SKM-1 (cell line): Measurements from ENCODE around the gene IRF7.

Experiments
- DNase-seq: peaks from one replicate; lab custom pipeline; 2025; ENCODE audit not compliant: unreplicated experiment; lab: John Stamatoyannopoulos, UW

The IRF7 gene

DNA sequence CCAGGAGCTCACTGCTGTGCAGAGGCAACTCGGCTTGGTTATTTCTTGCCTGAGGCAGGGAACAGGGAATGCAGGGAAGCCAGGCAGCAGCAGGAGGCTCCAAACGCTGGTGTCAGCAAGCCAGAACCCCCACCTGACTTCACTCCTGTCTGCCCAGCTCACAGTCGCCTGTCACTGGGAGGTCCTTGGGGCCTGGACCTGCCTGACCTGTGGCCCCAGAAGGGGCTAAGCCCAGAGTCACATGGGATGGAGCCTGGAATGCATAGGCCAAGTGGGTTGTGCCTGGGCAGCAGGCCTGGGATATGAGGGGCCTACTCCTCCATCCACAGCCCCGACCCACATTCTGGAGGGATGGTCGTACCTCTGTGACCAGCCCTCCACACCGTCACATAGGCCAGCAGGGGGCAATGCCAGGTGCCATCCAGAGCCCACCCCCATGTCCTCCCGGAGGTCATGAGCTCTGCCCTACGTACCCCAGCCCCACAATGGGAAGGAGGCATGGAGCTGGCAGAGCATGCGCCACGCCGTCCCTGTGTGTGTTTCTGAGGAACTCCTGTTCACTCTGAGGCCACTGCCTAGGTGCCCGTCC lies 49.7 kb downstream of the IRF7 start:
- DNase-seq = no peak

DNA sequence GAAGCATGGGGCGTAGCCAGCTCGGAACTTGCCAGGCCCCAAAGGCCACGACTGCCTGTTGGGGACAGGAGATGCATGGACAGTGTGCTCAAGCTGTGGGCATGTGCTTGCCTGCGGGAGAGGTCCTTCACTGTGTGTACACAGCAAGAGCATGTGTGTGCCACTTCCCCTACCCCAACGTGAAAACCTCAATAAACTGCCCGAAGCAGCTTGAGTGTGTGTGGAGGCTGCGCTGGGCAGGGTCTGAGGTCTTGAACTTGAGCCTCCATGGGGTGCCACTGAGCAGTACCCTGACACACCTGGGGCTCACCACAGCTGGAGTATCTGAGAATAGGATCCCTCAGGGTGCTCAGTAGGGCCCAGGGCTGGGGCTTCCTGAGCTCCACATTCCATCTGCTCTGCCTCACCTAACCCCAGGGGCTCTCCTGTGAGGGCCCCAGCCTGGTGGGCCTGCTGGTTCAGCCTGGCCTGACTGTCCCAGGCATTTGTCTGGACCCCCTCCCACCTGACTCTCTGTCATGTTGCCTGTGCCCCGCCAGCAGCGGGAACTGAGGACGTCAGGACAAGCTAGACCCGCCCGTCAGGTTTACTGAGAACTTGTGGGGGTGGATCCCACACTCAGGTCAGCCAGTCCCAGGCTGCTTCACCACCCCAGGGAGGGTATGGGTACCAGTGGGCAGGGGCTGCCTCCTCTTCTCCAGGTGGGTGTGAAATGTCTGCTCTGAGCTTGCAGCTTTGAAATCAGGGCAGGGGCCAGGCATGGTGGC lies 51.8 kb downstream of the IRF7 start:
- DNase-seq = no peak

DNA sequence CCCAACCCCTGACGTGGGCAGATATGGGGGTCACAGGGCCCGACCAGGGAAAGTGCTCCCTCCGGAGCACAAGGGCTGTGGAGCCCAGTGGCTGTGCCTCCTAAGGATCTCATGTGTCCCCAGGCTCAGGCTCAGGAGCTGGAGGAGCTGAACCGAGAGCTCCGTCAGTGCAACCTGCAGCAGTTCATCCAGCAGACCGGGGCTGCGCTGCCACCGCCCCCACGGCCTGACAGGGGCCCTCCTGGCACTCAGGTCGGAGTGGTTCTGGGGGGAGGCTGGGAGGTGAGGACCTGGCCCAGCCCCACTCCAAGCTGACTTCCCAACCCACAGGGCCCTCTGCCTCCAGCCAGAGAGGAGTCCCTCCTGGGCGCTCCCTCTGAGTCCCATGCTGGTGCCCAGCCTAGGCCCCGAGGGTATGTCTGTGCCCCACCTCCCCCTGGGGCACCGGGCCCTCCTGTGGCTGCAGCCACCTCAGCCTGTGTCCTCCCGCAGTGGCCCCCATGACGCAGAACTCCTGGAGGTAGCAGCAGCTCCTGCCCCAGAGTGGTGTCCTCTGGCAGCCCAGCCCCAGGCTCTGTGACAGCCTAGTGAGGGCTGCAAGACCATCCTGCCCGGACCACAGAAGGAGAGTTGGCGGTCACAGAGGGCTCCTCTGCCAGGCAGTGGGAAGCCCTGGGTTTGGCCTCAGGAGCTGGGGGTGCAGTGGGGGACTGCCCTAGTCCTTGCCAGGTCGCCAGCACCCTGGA lies 52.5 kb downstream of the IRF7 start:
- DNase-seq = no peak
